ENCODE measurements around the gene SLC16A3. TPM values are rescaled to one million over a fixed set of nuclear protein-coding genes. Genes with fewer than 3 reads are reported as not detected.

Gene SLC16A3
- total and polyA plus RNA-seq, 2 donors (not counting 1 experiment from before 2014, with no cell fraction given) = 14.9 to 65.7 TPM

DNA sequence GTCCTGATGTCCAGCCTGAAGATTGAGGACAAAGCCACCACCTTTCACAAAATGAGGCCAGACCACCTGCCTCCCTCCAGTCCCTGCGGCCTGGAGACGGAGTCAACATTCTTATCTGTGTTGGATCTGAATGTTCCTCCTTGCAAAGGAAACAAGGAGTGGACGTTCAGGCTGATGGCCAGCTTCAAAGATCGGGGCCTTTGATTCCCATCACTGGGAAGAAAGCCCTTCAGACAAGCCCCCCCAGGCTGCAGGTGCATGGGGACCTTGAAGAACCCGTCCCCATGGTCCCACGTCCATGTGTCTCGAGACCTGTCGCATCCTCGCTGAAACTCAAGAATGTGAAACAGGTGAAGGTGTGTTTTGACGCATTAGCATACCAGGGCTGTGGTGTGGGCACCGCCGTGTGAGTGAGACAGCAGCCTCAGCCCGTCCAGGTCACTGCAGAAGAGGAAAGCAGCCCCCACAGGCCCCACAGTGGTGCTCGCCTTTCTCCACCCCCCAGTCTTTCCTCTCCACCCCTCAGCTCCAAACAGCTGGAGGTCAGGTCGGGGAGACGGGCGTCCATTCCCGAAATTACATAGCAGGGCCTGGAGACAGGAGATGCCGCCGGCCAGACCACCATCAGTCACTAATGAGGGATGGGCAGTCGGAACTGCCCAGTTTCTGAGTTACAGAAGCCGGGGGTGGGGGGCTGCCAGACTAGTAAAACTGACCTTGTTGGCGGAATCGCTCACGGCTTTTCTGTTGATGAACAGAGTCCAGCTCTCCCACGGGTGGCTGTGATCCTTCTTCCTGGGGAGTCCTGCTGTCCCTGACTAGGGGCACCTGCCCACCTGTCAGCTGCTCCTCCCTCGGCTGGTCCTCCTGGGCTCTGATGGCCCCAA, 45.5 kb downstream of the SLC16A3 start:
- H3K9me3 ChIP-seq (ENCODE audit: control extremely low read depth in 1 of 3, control insufficient read depth in 2 of 3, insufficient read depth in 1 of 3, low read length in 2 of 3) = no peaks in the 10 kb centered on the region
- CTCF ChIA-PET = interaction anchor here (0.9 to 1.6 kb wide), 4 partner anchors 18 to 38 kb away, joined by 3 to 7 read pairs (median 4); no protein-coding TSS in a partner anchor
- Mint-ChIP-seq H3K4me1 (peaks cover 35% of the 10 kb centered on the region), H3K4me3 (peak overlapping the region; percentile 93), H3K9me3 (ENCODE audit: insufficient read depth) (no peaks in the 10 kb centered on the region), H3K27ac (peak overlapping the region; percentile 63), H3K27me3 (no peaks in the 10 kb centered on the region)
- ATAC-seq (ENCODE audit: low read depth) = no peak
- peak overlapping the region; percentile 86 for H3K4me2 ChIP-seq (replicated peaks; ENCODE audit: low read depth, low read length, poor library complexity, severe bottlenecking)
- peaks cover 0 to 5% (median 0%) of the 10 kb centered on the region in 4 experiments for H3K27me3 ChIP-seq (replicated peaks in 1 of 4; ENCODE audit: control extremely low read depth in 1 of 4, control insufficient read depth in 3 of 4, insufficient read depth in 4 of 4, low read length in 3 of 4)
- H3K4me3 ChIP-seq (ENCODE audit: control extremely low read depth in 1 of 5, extremely low read depth in 1 of 5, insufficient read depth in 1 of 5, low read depth in 2 of 5, low read length in 4 of 5) = peak overlapping the region in 3 of 5 experiments; percentile 80 to 87 (median 80)
- H3K4me1 ChIP-seq (ENCODE audit: control insufficient read depth in 2 of 2, insufficient read depth in 2 of 2, low read length in 2 of 2) = peaks cover 28 to 41% of the 10 kb centered on the region in 2 donors
- POLR2A ChIA-PET = interaction anchor here (1.0 to 2.3 kb wide), 6 partner anchors 10 to 62 kb away, joined by 3 to 28 read pairs (median 11); partner anchors contain the start of genes CCDC57 and SLC16A3
- peak overlapping the region; percentile 91 for H2AFZ ChIP-seq (ENCODE audit: insufficient read depth, low read depth, low read length, poor library complexity, severe bottlenecking)
- H3K36me3 ChIP-seq (replicated peaks in 1 of 2; ENCODE audit: control extremely low read depth in 1 of 2, control insufficient read depth in 1 of 2, extremely low read depth in 1 of 2, insufficient read depth in 2 of 2, low read length in 1 of 2) = peaks cover 3 to 26% of the 10 kb centered on the region in 2 experiments
- 86% methylated on average over 25 of the region's 27 CpGs for WGBS (ENCODE audit: insufficient coverage)
- DNase-seq = no peak
- intact Hi-C loops (cut with micrococcal nuclease) = no loop called here
- peaks cover 57% of the 10 kb centered on the region for H3K79me2 ChIP-seq (ENCODE audit: control insufficient read depth, insufficient read depth, low read length)
- H3K27ac ChIP-seq (ENCODE audit: low read length in 2 of 2) = no peak overlapping the region
- TF ChIP-seq EZH2 (IDR thresholded peaks at IDR 0.05; ENCODE audit: borderline replicate concordance, insufficient read depth, low read depth, low read length, poor library complexity, severe bottlenecking) = no peak
- TF ChIP-seq, protein P1, sequence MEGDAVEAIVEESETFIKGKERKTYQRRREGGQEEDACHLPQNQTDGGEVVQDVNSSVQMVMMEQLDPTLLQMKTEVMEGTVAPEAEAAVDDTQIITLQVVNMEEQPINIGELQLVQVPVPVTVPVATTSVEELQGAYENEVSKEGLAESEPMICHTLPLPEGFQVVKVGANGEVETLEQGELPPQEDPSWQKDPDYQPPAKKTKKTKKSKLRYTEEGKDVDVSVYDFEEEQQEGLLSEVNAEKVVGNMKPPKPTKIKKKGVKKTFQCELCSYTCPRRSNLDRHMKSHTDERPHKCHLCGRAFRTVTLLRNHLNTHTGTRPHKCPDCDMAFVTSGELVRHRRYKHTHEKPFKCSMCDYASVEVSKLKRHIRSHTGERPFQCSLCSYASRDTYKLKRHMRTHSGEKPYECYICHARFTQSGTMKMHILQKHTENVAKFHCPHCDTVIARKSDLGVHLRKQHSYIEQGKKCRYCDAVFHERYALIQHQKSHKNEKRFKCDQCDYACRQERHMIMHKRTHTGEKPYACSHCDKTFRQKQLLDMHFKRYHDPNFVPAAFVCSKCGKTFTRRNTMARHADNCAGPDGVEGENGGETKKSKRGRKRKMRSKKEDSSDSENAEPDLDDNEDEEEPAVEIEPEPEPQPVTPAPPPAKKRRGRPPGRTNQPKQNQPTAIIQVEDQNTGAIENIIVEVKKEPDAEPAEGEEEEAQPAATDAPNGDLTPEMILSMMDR (IDR thresholded peaks at IDR 0.05) = no peak
- peaks cover 40% of the 10 kb centered on the region for H4K20me1 ChIP-seq (ENCODE audit: control insufficient read depth, insufficient read depth, low read length, poor library complexity, severe bottlenecking)
- H3K9ac ChIP-seq (ENCODE audit: low read length) = peak overlapping the region; percentile 90

DNA sequence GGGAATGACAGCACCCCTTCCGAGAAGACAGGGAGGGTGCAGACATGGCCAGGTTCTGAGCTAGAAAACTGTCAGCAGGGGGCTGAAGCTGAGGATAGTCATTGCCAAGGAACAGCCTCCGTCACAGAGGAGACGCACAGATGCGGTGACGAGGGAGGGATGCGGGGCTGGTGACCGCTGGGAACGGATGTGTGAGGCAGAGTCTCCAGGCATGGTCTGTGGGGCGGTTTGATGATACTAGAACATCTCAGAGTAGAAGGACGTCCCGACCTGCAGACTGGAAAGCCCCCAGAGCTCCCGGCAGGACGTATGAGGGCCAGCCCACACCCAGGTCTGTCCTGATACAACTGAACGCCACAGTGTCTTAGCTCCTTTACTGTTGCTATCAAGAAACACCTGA, 46.5 kb downstream of the SLC16A3 start:
- Mint-ChIP-seq H3K27ac (no peak overlapping the region), H3K9me3 (ENCODE audit: insufficient read depth) (no peaks in the 10 kb centered on the region), H3K4me3 (peak overlapping the region; percentile 39), H3K4me1 (peaks cover 25% of the 10 kb centered on the region), H3K27me3 (no peaks in the 10 kb centered on the region)
- H3K4me3 ChIP-seq (ENCODE audit: control extremely low read depth in 1 of 5, extremely low read depth in 1 of 5, insufficient read depth in 1 of 5, low read depth in 2 of 5, low read length in 4 of 5) = no peak overlapping the region
- no peak overlapping the region for H2AFZ ChIP-seq (ENCODE audit: insufficient read depth, low read depth, low read length, poor library complexity, severe bottlenecking)
- intact Hi-C loops (cut with micrococcal nuclease) = no loop called here
- ChIA-PET CTCF (interaction anchor here (1.1 to 1.3 kb wide), 2 partner anchors 23 to 316 kb away, joined by 3 read pairs; no protein-coding TSS in a partner anchor), POLR2A (no interaction called here)
- peaks cover 2 to 18% of the 10 kb centered on the region in 2 experiments for H3K36me3 ChIP-seq (replicated peaks in 1 of 2; ENCODE audit: control extremely low read depth in 1 of 2, control insufficient read depth in 1 of 2, extremely low read depth in 1 of 2, insufficient read depth in 2 of 2, low read length in 1 of 2)
- 88% methylated on average over 14 of the region's 14 CpGs for WGBS (ENCODE audit: insufficient coverage)
- ATAC-seq (ENCODE audit: low read depth) (no peak), DNase-seq (no peak)
- no peak overlapping the region for H3K9ac ChIP-seq (ENCODE audit: low read length)
- H3K9me3 ChIP-seq (ENCODE audit: control extremely low read depth in 1 of 3, control insufficient read depth in 2 of 3, insufficient read depth in 1 of 3, low read length in 2 of 3) = no peaks in the 10 kb centered on the region
- TF ChIP-seq EZH2 (IDR thresholded peaks at IDR 0.05; ENCODE audit: borderline replicate concordance, insufficient read depth, low read depth, low read length, poor library complexity, severe bottlenecking) = no peak
- TF ChIP-seq, protein P1 (IDR thresholded peaks at IDR 0.05) = no peak
- H3K4me1 ChIP-seq (ENCODE audit: control insufficient read depth in 2 of 2, insufficient read depth in 2 of 2, low read length in 2 of 2) = peaks cover 24 to 32% of the 10 kb centered on the region in 2 donors
- peaks cover 47% of the 10 kb centered on the region for H3K79me2 ChIP-seq (ENCODE audit: control insufficient read depth, insufficient read depth, low read length)
- H4K20me1 ChIP-seq (ENCODE audit: control insufficient read depth, insufficient read depth, low read length, poor library complexity, severe bottlenecking) = peaks cover 31% of the 10 kb centered on the region
- H3K27ac ChIP-seq (ENCODE audit: low read length in 2 of 2) = no peak overlapping the region
- H3K27me3 ChIP-seq (replicated peaks in 1 of 4; ENCODE audit: control extremely low read depth in 1 of 4, control insufficient read depth in 3 of 4, insufficient read depth in 4 of 4, low read length in 3 of 4) = peaks cover 0 to 5% (median 0%) of the 10 kb centered on the region in 4 experiments
- no peak overlapping the region for H3K4me2 ChIP-seq (replicated peaks; ENCODE audit: low read depth, low read length, poor library complexity, severe bottlenecking)

Measured in B cell (primary cell).